IMR-90 (cell line): ENCODE results near the gene DOCK10. TPM values are rescaled to one million over a fixed set of nuclear protein-coding genes. Genes with fewer than 3 reads are reported as not detected.

Source experiments
- ATAC-seq: fragments of 200-7000 bp; cut with Tn5 transposase; 2 replicates; pipeline ENCODE4 v1.9.1; 2020; ENCODE audit warnings: low read depth, mild to moderate bottlenecking, moderate library complexity
- BruUV-seq: library from RNA; stranded (reverse); fragments of 400-500 nt; replicated peaks from 2 replicates; lab custom pipeline; 2021; lab: Mats Ljungman, UMichigan
- CTCF ChIA-PET: fragments of 300-600 bp; formaldehyde crosslinking; extraction: SDS; loops from one replicate; lab custom pipeline; 2021; ENCODE audit warnings: antibody characterized with exemption; lab: Yijun Ruan, JAX
- POLR2A ChIA-PET: fragments of 300-600 bp; sonication (Branson Sonifier 250); formaldehyde crosslinking; loops from one replicate; lab custom pipeline; 2022; ENCODE audit warnings: antibody characterized with exemption; ENCODE audit not compliant: unreplicated experiment; lab: Charles Lee
- DNase-seq: peaks from one replicate; pipeline ENCODE4 v3.0.0; 2013
- H2AFZ ChIP-seq: replicated peaks from 2 replicates; pipeline ENCODE3; 2013; ENCODE audit warnings: low read length, mild to moderate bottlenecking; ENCODE audit not compliant: poor library complexity
- H2AK5ac ChIP-seq: 2 replicates; pipeline ENCODE4 v1.6.1; 2013; ENCODE audit warnings: low read depth, low read length, inconsistent platforms
- H2AK9ac ChIP-seq: replicated peaks from 2 replicates; pipeline ENCODE3; 2013; ENCODE audit warnings: mild to moderate bottlenecking, low read depth, low read length, moderate library complexity; ENCODE audit not compliant: poor library complexity
- H2BK120ac ChIP-seq: 2 replicates; pipeline ENCODE4 v1.6.1; 2013; ENCODE audit warnings: low read depth, low read length, inconsistent platforms
- H2BK15ac ChIP-seq: 3 replicates; pipeline ENCODE4 v1.6.1; 2013; ENCODE audit warnings: low read depth, low read length, inconsistent platforms
- H2BK20ac ChIP-seq: 2 replicates; pipeline ENCODE4 v1.6.1; 2013; ENCODE audit warnings: low read depth, mild to moderate bottlenecking, inconsistent platforms, low read length, moderate library complexity
- H2BK5ac ChIP-seq: 2 replicates; pipeline ENCODE4 v1.6.1; 2013; ENCODE audit warnings: mild to moderate bottlenecking, low read depth, low read length, inconsistent platforms; ENCODE audit not compliant: poor library complexity, severe bottlenecking
- H3K14ac ChIP-seq: replicated peaks from 2 replicates; pipeline ENCODE4 v1.6.1; 2013; ENCODE audit warnings: low read depth, low read length, inconsistent platforms
- H3K18ac ChIP-seq: 2 replicates; pipeline ENCODE4 v1.6.1; 2013; ENCODE audit warnings: low read depth, low read length, control low read depth
- H3K23ac ChIP-seq: 2 replicates; pipeline ENCODE4 v1.6.1; 2013; ENCODE audit warnings: low read depth, low read length, inconsistent platforms
- H3K27ac ChIP-seq: 2 replicates; pipeline ENCODE4 v1.5.1; 2013; ENCODE audit warnings: mild to moderate bottlenecking, control low read depth, low read length; ENCODE audit not compliant: insufficient read depth
- H3K27me3 ChIP-seq: 2 replicates; pipeline ENCODE4 v1.6.1; 2013; ENCODE audit warnings: low read length; ENCODE audit not compliant: control insufficient read depth, insufficient read depth
- H3K36me3 ChIP-seq: 2 replicates; pipeline ENCODE4 v1.6.1; 2013; ENCODE audit warnings: low read length, mixed read lengths; ENCODE audit not compliant: control insufficient read depth, insufficient read depth
- H3K4ac ChIP-seq: 2 replicates; pipeline ENCODE4 v1.6.1; 2013; ENCODE audit warnings: low read depth, low read length, inconsistent platforms
- H3K4me1 ChIP-seq: 2 replicates; pipeline ENCODE4 v1.6.1; 2013; ENCODE audit warnings: low read length, mixed read lengths; ENCODE audit not compliant: control insufficient read depth, insufficient read depth
- H3K4me2 ChIP-seq: 2 replicates; pipeline ENCODE4 v1.6.1; 2013; ENCODE audit warnings: low read depth, mild to moderate bottlenecking, control low read depth, low read length, moderate library complexity
- H3K4me3 ChIP-seq: 2 replicates; pipeline ENCODE4 v1.5.1; 2013; ENCODE audit warnings: low read depth, mild to moderate bottlenecking, control low read depth, low read length, moderate library complexity; ENCODE audit not compliant: insufficient read depth
- H3K56ac ChIP-seq: 2 replicates; pipeline ENCODE4 v1.6.1; 2013; ENCODE audit warnings: low read length, inconsistent platforms; ENCODE audit not compliant: insufficient read depth; ENCODE audit errors: extremely low read depth
- H3K79me1 ChIP-seq, 2 experiments: 2 replicates each; pipeline ENCODE4 v1.6.1; 2013; ENCODE audit warnings: low read length in 2 of 2, inconsistent platforms in 1 of 2, low read depth in 1 of 2
- H3K9ac ChIP-seq: 2 replicates; pipeline ENCODE4 v1.6.1; 2013; ENCODE audit warnings: low read depth, low read length, control low read depth
- H3K9me1 ChIP-seq: 2 replicates; pipeline ENCODE4 v1.6.1; 2013; ENCODE audit warnings: low read length, inconsistent platforms; ENCODE audit not compliant: insufficient read depth
- H3K9me3 ChIP-seq: 2 replicates; pipeline ENCODE4 v1.6.1; 2013; ENCODE audit warnings: low read length; ENCODE audit not compliant: control insufficient read depth, insufficient read depth
- H4K20me1 ChIP-seq: 2 replicates; pipeline ENCODE4 v1.6.1; 2013; ENCODE audit warnings: low read length, inconsistent platforms; ENCODE audit not compliant: insufficient read depth
- H4K5ac ChIP-seq: 2 replicates; pipeline ENCODE4 v1.6.1; 2013; ENCODE audit warnings: mild to moderate bottlenecking, low read depth, low read length, control low read depth
- H4K8ac ChIP-seq, 2 experiments: 2 replicates each; pipeline ENCODE4 v1.6.1; 2013; ENCODE audit warnings: low read depth in 2 of 2, low read length in 2 of 2, control low read depth in 1 of 2, inconsistent platforms in 1 of 2
- H4K91ac ChIP-seq: 2 replicates; pipeline ENCODE4 v1.6.1; 2013; ENCODE audit warnings: low read depth, low read length, inconsistent platforms; ENCODE audit not compliant: insufficient read depth
- BHLHE40 ChIP-seq: fragments of 150-350 bp; IDR thresholded peaks from 2 replicates; pipeline ENCODE4 v1.6.1; 2016; ENCODE audit warnings: mild to moderate bottlenecking, low read depth, low read length
- CEBPB ChIP-seq: IDR thresholded peaks from 2 replicates; pipeline ENCODE4 v1.6.1; 2012; ENCODE audit warnings: low read depth, low read length, improper control_type of control experiment
- FOS ChIP-seq: fragments of 150-350 bp; IDR thresholded peaks from 2 replicates; pipeline ENCODE4 v1.6.1; 2016; ENCODE audit warnings: low read depth, low read length
- NFE2L2 ChIP-seq: fragments of 150-350 bp; IDR thresholded peaks from 2 replicates; pipeline ENCODE4 v1.6.1; 2016; ENCODE audit warnings: low read depth, mild to moderate bottlenecking, low read length
- RAD21 ChIP-seq: IDR thresholded peaks from 2 replicates; pipeline ENCODE4 v1.6.1; 2012; ENCODE audit warnings: low read length, improper control_type of control experiment
- USF2 ChIP-seq: fragments of 150-350 bp; IDR thresholded peaks from 2 replicates; pipeline ENCODE4 v1.6.1; 2017; ENCODE audit warnings: mild to moderate bottlenecking, antibody characterized with exemption, low read length, low read depth
- WGBS, 2 experiments: methylation state at CpG; one replicate each; pipeline versions ENCODE4 v1.1.5 to v1.1.7; 2013; ENCODE audit warnings: missing lambda C conversion rate in 2 of 2; ENCODE audit not compliant: insufficient read length in 1 of 2; ENCODE audit errors: extremely low coverage in 2 of 2; 5-methylcytosine and 5-hydroxymethylcytosine counted together
- dilution Hi-C: fragments of 300-500 bp; cut with HindIII; formaldehyde crosslinking; loops from one replicate; pipeline ENCODE4 v1.14.3; 2018; ENCODE audit warnings: low sequenced_read_pairs; ENCODE audit not compliant: unreplicated experiment
- in situ Hi-C: fragments of 300-500 bp; cut with MboI; formaldehyde crosslinking; loops from 3 replicates; pipeline ENCODE4 v1.14.3; 2019; ENCODE audit warnings: low sequenced_read_pairs, inconsistent platforms, mixed read lengths
- intact Hi-C: fragments of 100-400 bp; cut with micrococcal nuclease; formaldehyde crosslinking; loops from 2 replicates; pipeline ENCODE4 v1.10.0; 2022
- polyA plus RNA-seq, 3 experiments: library from polyadenylated mRNA; depleted of rRNA; stranded (reverse); fragments of >200 nt; gene quantifications; 2 replicates each; pipeline ENCODE4 v1.2.3, GENCODE V29; 2012; ENCODE audit warnings: low replicate concordance in 1 of 3
- total RNA-seq: library from RNA; depleted of rRNA; stranded (reverse); fragments of >200 nt; gene quantifications from 2 replicates; pipeline ENCODE4 v1.2.3, GENCODE V29; 2012

The DOCK10 gene
- total and polyA plus RNA-seq, 2 of the 4 experiments (the other 2 are of a cell fraction) = 58.6 to 75.3 TPM

DNA sequence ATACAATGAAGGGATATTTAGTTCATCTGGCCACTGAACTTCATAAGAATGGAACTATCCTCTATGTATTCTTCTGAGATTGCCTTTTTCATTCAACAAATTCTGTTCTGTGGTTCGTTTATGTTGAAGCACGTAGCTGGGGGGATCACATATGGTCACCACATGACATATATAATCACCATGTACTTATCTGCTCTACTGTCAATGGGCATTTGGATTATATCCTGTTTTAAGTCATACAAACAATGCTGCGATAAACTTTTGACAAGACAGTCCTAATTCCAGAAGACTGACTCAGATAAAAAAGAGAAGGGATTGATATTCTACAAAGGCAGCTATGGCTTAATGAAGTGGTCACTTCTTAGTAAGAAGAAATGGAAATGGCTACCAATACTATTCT, 210.1 kb downstream of the DOCK10 start:
- Histone ChIP-seq H4K8ac (no peak overlapping the region), H2AK9ac (no peak overlapping the region), H3K56ac (no peak overlapping the region), H3K23ac (no peak overlapping the region), H4K20me1 (no peaks in the 10 kb centered on the region), H3K4me2 (no peak overlapping the region), H2BK15ac (no peak overlapping the region), H3K4me3 (no peak overlapping the region), H3K9me1 (peaks cover 8% of the 10 kb centered on the region), H3K27me3 (no peaks in the 10 kb centered on the region), H3K18ac (no peak overlapping the region), H3K14ac (no peak overlapping the region), H3K27ac (no peak overlapping the region), H3K9ac (no peak overlapping the region), H3K4ac (no peak overlapping the region), H2BK120ac (no peak overlapping the region), H2AFZ (no peak overlapping the region), H4K91ac (no peak overlapping the region), H4K5ac (no peak overlapping the region), H3K79me1 (peaks cover 0 to 7% of the 10 kb centered on the region in 2 experiments; a peak in 3 of 4 replicates), H2BK20ac (no peak overlapping the region), H3K4me1 (peaks cover 2% of the 10 kb centered on the region; the same call in 1 of the 2 replicates), H2AK5ac (no peak overlapping the region), H3K36me3 (peaks cover 10% of the 10 kb centered on the region), H2BK5ac (no peak overlapping the region), H3K9me3 (no peaks in the 10 kb centered on the region)
- dilution Hi-C loops (no loop called here), in situ Hi-C loops (no loop called here), intact Hi-C loops (no loop called here)
- no TSS peak for BruUV-seq
- ATAC-seq = no peak
- WGBS, 2 experiments = no CpG with 5 or more reads among the region's 3 CpGs
- peak; percentile 65 for DNase-seq
- TF ChIP-seq USF2 (no peak), CEBPB (no peak), FOS (no peak), RAD21 (no peak), NFE2L2 (no peak), BHLHE40 (no peak)
- ChIA-PET POLR2A (no interaction called here), CTCF (no interaction called here)
